Neural progenitor cell (in vitro differentiated cells): ENCODE results near the gene PYURF. TPM values are rescaled to one million over a fixed set of nuclear protein-coding genes. Genes with fewer than 3 reads are reported as not detected.

Experiments
- DNase-seq: peaks from one replicate; pipeline ENCODE4 v3.0.0-alpha.2; 2016; ENCODE audit warnings: low spot score
- H2AFZ ChIP-seq: fragments of 200-600 bp; sonication (generic); replicated peaks from 2 replicates; pipeline ENCODE4 v1.6.1; 2016; ENCODE audit warnings: antibody characterized with exemption
- H3F3A ChIP-seq: fragments of 200-600 bp; sonication (generic); 2 replicates; pipeline ENCODE4 v1.6.1; 2016; ENCODE audit warnings: antibody characterized with exemption, low read depth
- H3K27ac ChIP-seq: fragments of 200-600 bp; sonication (generic); 2 replicates; pipeline ENCODE4 v1.5.1; 2016; ENCODE audit warnings: mild to moderate bottlenecking
- H3K27me3 ChIP-seq: fragments of 200-600 bp; sonication (generic); 2 replicates; pipeline ENCODE4 v1.6.1; 2016; ENCODE audit warnings: mild to moderate bottlenecking, moderate library complexity
- H3K36me3 ChIP-seq: fragments of 200-600 bp; sonication (generic); 2 replicates; pipeline ENCODE4 v1.5.1; 2016
- H3K4me1 ChIP-seq: fragments of 200-600 bp; sonication (generic); 2 replicates; pipeline ENCODE4 v1.6.1; 2016; ENCODE audit warnings: mixed run types
- H3K4me2 ChIP-seq: fragments of 200-600 bp; sonication (generic); 2 replicates; pipeline ENCODE4 v1.6.1; 2016
- H3K4me3 ChIP-seq: fragments of 200-600 bp; sonication (generic); 2 replicates; pipeline ENCODE4 v1.5.1; 2016
- H3K79me2 ChIP-seq: fragments of 200-600 bp; sonication (generic); 2 replicates; pipeline ENCODE4 v1.6.1; 2016; ENCODE audit warnings: low read depth
- H3K9ac ChIP-seq: fragments of 200-600 bp; sonication (generic); 2 replicates; pipeline ENCODE4 v1.6.1; 2016
- H3K9me3 ChIP-seq: fragments of 200-600 bp; sonication (generic); 2 replicates; pipeline ENCODE4 v1.5.1; 2016; ENCODE audit warnings: low read depth
- H4K20me1 ChIP-seq: fragments of 200-600 bp; sonication (generic); 2 replicates; pipeline ENCODE4 v1.6.1; 2016; ENCODE audit warnings: low read depth
- H3K27ac Mint-ChIP-seq: 3 replicates; pipeline ENCODE4 v1.8.0; 2021; ENCODE audit warnings: mixed read lengths
- H3K27me3 Mint-ChIP-seq: 2 replicates; pipeline ENCODE4 v1.8.0; 2022; ENCODE audit warnings: low read depth, mild to moderate bottlenecking, inconsistent platforms, moderate library complexity, mixed read lengths; ENCODE audit not compliant: insufficient read depth
- H3K36me3 Mint-ChIP-seq: 3 replicates; pipeline ENCODE4 v1.8.0; 2021; ENCODE audit warnings: mixed read lengths
- H3K4me1 Mint-ChIP-seq: 3 replicates; pipeline ENCODE4 v1.8.0; 2021; ENCODE audit warnings: mixed read lengths
- H3K4me3 Mint-ChIP-seq: 3 replicates; pipeline ENCODE4 v1.8.0; 2021; ENCODE audit warnings: mild to moderate bottlenecking, moderate library complexity, mixed read lengths
- H3K9me3 Mint-ChIP-seq: 3 replicates; pipeline ENCODE4 v1.8.0; 2020; ENCODE audit warnings: mixed read lengths
- EZH2 ChIP-seq: fragments of 200-600 bp; sonication (generic); IDR thresholded peaks from 2 replicates; pipeline ENCODE4 v1.6.1; 2017; ENCODE audit warnings: antibody characterized with exemption, mild to moderate bottlenecking, moderate library complexity
- EZH2phosphoT487 ChIP-seq: fragments of 200-600 bp; sonication (generic); IDR thresholded peaks from 2 replicates; pipeline ENCODE4 v1.6.1; 2017; ENCODE audit warnings: antibody characterized with exemption
- total RNA-seq: library from RNA; depleted of rRNA; stranded (reverse); fragments of >200 nt; gene quantifications from 2 replicates; pipeline ENCODE4 v1.2.3, GENCODE V29; 2015; ENCODE audit warnings: low replicate concordance
- TF ChIP-seq, protein P1 (sequence below): fragments of 200-600 bp; sonication (generic); IDR thresholded peaks from 2 replicates; pipeline ENCODE4 v1.5.1; 2017; ENCODE audit warnings: antibody characterized with exemption, mild to moderate bottlenecking

The PYURF gene
- total RNA-seq, 1 donor from 2014 or later, result 106 TPM

DNA sequence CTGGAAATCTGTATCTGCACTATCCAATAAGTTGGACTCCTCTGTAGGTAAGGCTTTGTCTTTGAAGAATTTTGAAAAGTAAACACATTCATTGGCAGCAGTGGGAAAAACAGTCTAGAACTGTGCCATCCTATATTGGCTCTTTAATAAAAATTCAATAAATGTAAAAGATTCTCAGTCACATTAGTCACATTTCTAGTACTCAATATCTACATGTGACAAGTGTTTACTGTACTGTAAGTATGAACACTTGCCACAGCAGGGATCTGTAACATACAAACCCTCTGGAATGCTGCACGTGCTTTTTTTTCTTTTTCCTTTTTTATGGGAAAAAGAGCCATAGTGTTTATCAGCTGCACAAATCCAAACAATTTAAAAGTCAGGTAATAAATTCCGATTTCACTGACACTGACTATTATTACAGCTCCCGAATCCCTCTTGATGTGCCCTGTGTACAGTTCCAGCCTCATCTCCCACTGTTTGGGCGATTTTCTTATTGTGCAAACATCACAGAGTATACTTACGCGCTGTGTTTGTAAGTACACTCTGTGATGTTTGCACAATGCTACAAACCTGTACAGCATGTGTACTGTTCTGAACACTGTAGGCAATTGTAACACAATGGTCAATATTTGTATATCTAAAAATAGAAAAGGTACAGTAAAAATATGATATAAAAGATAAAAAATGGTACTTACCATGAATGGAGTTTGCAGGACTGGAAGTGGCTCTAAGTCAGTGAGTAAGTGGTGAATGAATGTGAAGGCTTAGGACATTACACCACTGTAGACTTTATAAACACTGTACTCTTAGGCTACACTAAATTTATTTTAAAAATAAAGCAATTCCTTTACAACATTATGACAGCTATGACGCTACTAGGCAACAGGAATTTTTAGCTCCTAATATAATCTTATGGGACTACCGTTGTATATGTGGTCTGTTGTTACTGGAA, 8.7 kb downstream of the PYURF start:
- H3K9me3 ChIP-seq, result no peaks in the 10 kb centered on the region

DNA sequence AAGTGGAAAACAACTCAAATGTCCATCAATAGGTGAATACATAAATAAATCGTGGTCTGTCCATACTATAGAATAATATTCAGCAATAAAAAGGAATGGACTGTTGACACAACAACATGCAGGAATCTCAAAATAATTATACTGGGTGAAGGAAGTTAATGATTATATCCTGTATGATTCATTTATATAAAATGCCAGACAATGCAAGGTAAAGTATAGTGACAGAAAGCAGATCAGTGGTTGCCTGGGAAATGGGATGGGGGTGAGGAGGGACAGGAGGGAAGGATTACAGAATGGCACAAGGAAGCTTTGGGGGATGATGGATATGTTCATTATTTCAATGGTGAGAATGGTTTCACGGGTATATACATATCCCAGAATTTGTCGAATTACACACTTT, 12.3 kb downstream of the PYURF start:
- no peaks in the 10 kb centered on the region for H3K9me3 Mint-ChIP-seq
- Histone ChIP-seq H3K27ac (no peak overlapping the region), H3K9me3 (no peaks in the 10 kb centered on the region), H3K4me1 (no peaks in the 10 kb centered on the region), H2AFZ (no peak overlapping the region), H3K27me3 (no peaks in the 10 kb centered on the region), H3K79me2 (no peaks in the 10 kb centered on the region), H3F3A (no peaks in the 10 kb centered on the region), H3K36me3 (no peaks in the 10 kb centered on the region), H3K9ac (no peak overlapping the region), H3K4me3 (no peak overlapping the region), H4K20me1 (no peaks in the 10 kb centered on the region), H3K4me2 (no peak overlapping the region)
- H3K27ac Mint-ChIP-seq, result no peak overlapping the region
- H3K36me3 Mint-ChIP-seq, result no peaks in the 10 kb centered on the region
- no peaks in the 10 kb centered on the region for H3K4me1 Mint-ChIP-seq
- no peak for DNase-seq
- H3K4me3 Mint-ChIP-seq, result no peak overlapping the region
- TF ChIP-seq EZH2phosphoT487 (no peak), EZH2 (no peak)
- TF ChIP-seq, protein P1, sequence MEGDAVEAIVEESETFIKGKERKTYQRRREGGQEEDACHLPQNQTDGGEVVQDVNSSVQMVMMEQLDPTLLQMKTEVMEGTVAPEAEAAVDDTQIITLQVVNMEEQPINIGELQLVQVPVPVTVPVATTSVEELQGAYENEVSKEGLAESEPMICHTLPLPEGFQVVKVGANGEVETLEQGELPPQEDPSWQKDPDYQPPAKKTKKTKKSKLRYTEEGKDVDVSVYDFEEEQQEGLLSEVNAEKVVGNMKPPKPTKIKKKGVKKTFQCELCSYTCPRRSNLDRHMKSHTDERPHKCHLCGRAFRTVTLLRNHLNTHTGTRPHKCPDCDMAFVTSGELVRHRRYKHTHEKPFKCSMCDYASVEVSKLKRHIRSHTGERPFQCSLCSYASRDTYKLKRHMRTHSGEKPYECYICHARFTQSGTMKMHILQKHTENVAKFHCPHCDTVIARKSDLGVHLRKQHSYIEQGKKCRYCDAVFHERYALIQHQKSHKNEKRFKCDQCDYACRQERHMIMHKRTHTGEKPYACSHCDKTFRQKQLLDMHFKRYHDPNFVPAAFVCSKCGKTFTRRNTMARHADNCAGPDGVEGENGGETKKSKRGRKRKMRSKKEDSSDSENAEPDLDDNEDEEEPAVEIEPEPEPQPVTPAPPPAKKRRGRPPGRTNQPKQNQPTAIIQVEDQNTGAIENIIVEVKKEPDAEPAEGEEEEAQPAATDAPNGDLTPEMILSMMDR, result no peak
- H3K27me3 Mint-ChIP-seq, result peaks cover 5% of the 10 kb centered on the region

More for the DNA sequence above, 8.7 kb downstream of the PYURF start:
- H4K20me1 ChIP-seq, result no peaks in the 10 kb centered on the region
- H3K4me3 ChIP-seq, result no peak overlapping the region
- H3K4me1 ChIP-seq, result no peaks in the 10 kb centered on the region
- H3K27me3 Mint-ChIP-seq, result peaks cover 7% of the 10 kb centered on the region
- no peak overlapping the region for H3K4me2 ChIP-seq
- H3F3A ChIP-seq, result no peaks in the 10 kb centered on the region
- H3K27ac Mint-ChIP-seq, result no peak overlapping the region
- no peak overlapping the region for H3K27ac ChIP-seq
- H3K79me2 ChIP-seq, result no peaks in the 10 kb centered on the region
- no peak for DNase-seq
- no peak overlapping the region for H3K4me3 Mint-ChIP-seq
- H3K36me3 ChIP-seq, result no peaks in the 10 kb centered on the region
- no peak overlapping the region for H2AFZ ChIP-seq
- no peak overlapping the region for H3K9ac ChIP-seq
- no peaks in the 10 kb centered on the region for H3K4me1 Mint-ChIP-seq
- H3K9me3 Mint-ChIP-seq, result no peaks in the 10 kb centered on the region
- no peak for TF ChIP-seq EZH2
- TF ChIP-seq EZH2phosphoT487, result no peak
- TF ChIP-seq, protein P1, result no peak
- H3K27me3 ChIP-seq, result no peaks in the 10 kb centered on the region
- no peaks in the 10 kb centered on the region for H3K36me3 Mint-ChIP-seq

DNA sequence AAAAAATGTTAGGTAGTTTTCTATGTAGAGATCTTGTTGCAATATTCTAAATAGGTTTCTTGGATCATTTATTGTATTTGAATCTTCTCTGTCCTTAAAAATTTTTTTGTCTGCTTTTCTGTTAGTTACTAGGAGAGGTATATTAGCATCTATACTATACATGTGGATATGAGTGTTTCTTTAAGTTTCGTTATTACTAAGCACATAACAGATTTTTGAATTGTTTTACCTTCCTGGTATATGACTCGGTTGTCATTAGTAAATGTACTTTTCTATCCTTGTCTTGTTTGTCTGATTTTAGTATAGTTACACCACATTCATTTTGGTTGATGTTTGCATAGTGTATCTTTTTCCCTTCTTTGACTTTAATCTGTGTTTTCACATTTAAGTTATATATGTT, 20.2 kb downstream of the PYURF start:
- Histone ChIP-seq H3K4me2 (no peak overlapping the region), H4K20me1 (no peaks in the 10 kb centered on the region), H3K36me3 (no peaks in the 10 kb centered on the region), H3K79me2 (no peaks in the 10 kb centered on the region), H3K4me1 (no peaks in the 10 kb centered on the region), H2AFZ (no peak overlapping the region), H3K9ac (no peak overlapping the region), H3K27me3 (no peaks in the 10 kb centered on the region), H3K27ac (no peak overlapping the region), H3F3A (no peaks in the 10 kb centered on the region), H3K9me3 (no peaks in the 10 kb centered on the region), H3K4me3 (no peak overlapping the region)
- TF ChIP-seq EZH2phosphoT487 (no peak), EZH2 (no peak)
- TF ChIP-seq, protein P1, result no peak
- no peaks in the 10 kb centered on the region for H3K27me3 Mint-ChIP-seq
- no peaks in the 10 kb centered on the region for H3K4me1 Mint-ChIP-seq
- H3K27ac Mint-ChIP-seq, result no peak overlapping the region
- DNase-seq, result no peak
- no peaks in the 10 kb centered on the region for H3K36me3 Mint-ChIP-seq
- no peak overlapping the region for H3K4me3 Mint-ChIP-seq
- no peaks in the 10 kb centered on the region for H3K9me3 Mint-ChIP-seq
